HEK293T (cell line): Measurements from ENCODE around the gene LRP1B.

Experiments
- CTBP1 ChIP-seq: fragments of 450-650 bp; IDR thresholded peaks from 2 replicates; pipeline ENCODE4 v1.6.1; 2016; ENCODE audit warnings: borderline replicate concordance
- FOXK2 ChIP-seq: fragments of 450-650 bp; IDR thresholded peaks from 2 replicates; pipeline ENCODE4 v1.6.1; 2016; ENCODE audit warnings: mild to moderate bottlenecking
- HDGF ChIP-seq: fragments of 450-650 bp; IDR thresholded peaks from 2 replicates; pipeline ENCODE4 v1.6.1; 2017; ENCODE audit warnings: antibody characterized with exemption, borderline replicate concordance
- SP1 ChIP-seq: fragments of 450-650 bp; IDR thresholded peaks from 2 replicates; pipeline ENCODE4 v1.6.1; 2017

GRCh38 chr2:141595316-141595920 lies 535.4 kb downstream of the LRP1B start:
- TF ChIP-seq HDGF (no peak), CTBP1 (no peak), FOXK2 (no peak), SP1 (no peak)
